HepG2 (cell line): ENCODE data around the gene ATP13A2. TPM values are rescaled to one million over a fixed set of nuclear protein-coding genes. Genes with fewer than 3 reads are reported as not detected.
A peak's percentile ranks its signal among the peaks of the same experiment; 100 is the strongest.

ENCODE experiments used
- ESRRA ChIP-seq: sonication (generic); formaldehyde crosslinking; IDR thresholded peaks from 2 replicates; pipeline ENCODE4 v1.5.1; 2020; ENCODE audit warnings: mild to moderate bottlenecking, low read depth, missing genetic modification reagents
- FOXA3 ChIP-seq: IDR thresholded peaks from 2 replicates; pipeline ENCODE4 v1.6.1; 2016; ENCODE audit warnings: missing genetic modification reagents, missing compliant biosample characterization
- GABPB1 ChIP-seq: IDR thresholded peaks from 2 replicates; pipeline ENCODE4 v1.6.1; 2016; ENCODE audit warnings: mild to moderate bottlenecking, missing genetic modification reagents, moderate library complexity, missing compliant biosample characterization
- KMT2B ChIP-seq: IDR thresholded peaks from 2 replicates; pipeline ENCODE4 v1.6.1; 2016; ENCODE audit warnings: missing genetic modification reagents, missing compliant biosample characterization
- PREB ChIP-seq: sonication (generic); formaldehyde crosslinking; IDR thresholded peaks from 2 replicates; pipeline ENCODE4 v1.4.0; 2020; ENCODE audit warnings: missing genetic modification reagents
- RAD21 ChIP-seq: fragments of 450-650 bp; formaldehyde crosslinking; IDR thresholded peaks from 2 replicates; pipeline ENCODE4 v1.5.0; 2020; ENCODE audit warnings: mild to moderate bottlenecking
- TFDP1 ChIP-seq: IDR thresholded peaks from 2 replicates; pipeline ENCODE4 v1.6.1; 2016; ENCODE audit warnings: missing compliant biosample characterization, missing genetic modification reagents, borderline replicate concordance
- TFDP2 ChIP-seq: sonication (generic); formaldehyde crosslinking; IDR thresholded peaks from 2 replicates; pipeline ENCODE4 v1.4.0; 2020; ENCODE audit warnings: missing genetic modification reagents
- ZNF138 ChIP-seq: sonication (generic); formaldehyde crosslinking; IDR thresholded peaks from 2 replicates; pipeline ENCODE4 v1.5.0; 2020; ENCODE audit warnings: mild to moderate bottlenecking, low read depth, missing genetic modification reagents
- ZNF407 ChIP-seq: sonication (generic); formaldehyde crosslinking; IDR thresholded peaks from one replicate; pipeline ENCODE4 v1.5.1; 2020; ENCODE audit warnings: mild to moderate bottlenecking, missing genetic modification reagents; ENCODE audit errors: not compliant biosample characterization
- ZNF512B ChIP-seq: sonication (generic); formaldehyde crosslinking; IDR thresholded peaks from 2 replicates; pipeline ENCODE4 v1.5.1; 2020; ENCODE audit warnings: missing genetic modification reagents, mild to moderate bottlenecking, borderline replicate concordance
- ZNF563 ChIP-seq: sonication (generic); formaldehyde crosslinking; IDR thresholded peaks from 2 replicates; pipeline ENCODE4 v1.8.0; 2022; ENCODE audit warnings: mild to moderate bottlenecking, moderate library complexity, missing genetic modification reagents
- polyA plus RNA-seq, 8 experiments: library from polyadenylated mRNA; depleted of rRNA in 3 of 8; stranded (reverse) in 7 of 8; unstranded in 1 of 8; fragments of >200 nt; fragmentation: Illumina TruSeq in 4 of 8; extraction: Trizol in 4 of 8; gene quantifications; 2 replicates each; pipeline versions ENCODE4 v1.2.1 to v1.2.3, GENCODE V29; 2011 to 2016; ENCODE audit warnings: low read depth in 4 of 8, missing spikeins in 1 of 8, mixed read lengths in 1 of 8; ENCODE audit not compliant: insufficient read depth in 1 of 8
- total RNA-seq, 5 experiments: library from RNA; depleted of rRNA; stranded (reverse); fragments of >200 nt; fragmentation: Illumina TruSeq; extraction: Trizol; gene quantifications; 2 replicates each; pipeline ENCODE4 v1.2.3, GENCODE V29; 2016; ENCODE audit warnings: low read depth in 1 of 5

The ATP13A2 gene
- total and polyA plus RNA-seq, 2 of the 13 experiments (the other 11 are each of a cell fraction or from before 2014, with no cell fraction given), result 13.2 to 16.2 TPM

GRCh38 chr1:17011439-17012307, at the start of gene ATP13A2 (continued):
- no peak for TF ChIP-seq ZNF407 (CRISPR knock-in tag)
- TF ChIP-seq GABPB1 (CRISPR knock-in tag), result peak; percentile 84
- peak; percentile 36; the same call in 1 of the 2 replicates for TF ChIP-seq TFDP2
- peak; percentile 48; the same call in 1 of the 2 replicates for TF ChIP-seq TFDP1 (CRISPR knock-in tag)
- TF ChIP-seq RAD21, result peak; percentile 28; the same call in 1 of the 2 replicates
- TF ChIP-seq FOXA3, result peak; percentile 27; the same call in 1 of the 2 replicates
- TF ChIP-seq ZNF563, result peak; percentile 18; the same call in 1 of the 2 replicates
- 0 out of 2 replicates have a peak, but pooled peaks have one; percentile 15 for TF ChIP-seq ESRRA (CRISPR knock-in tag)
- no peak for TF ChIP-seq PREB
- TF ChIP-seq ZNF512B, result no peak
- 0 out of 2 replicates have a peak, but pooled peaks have one; percentile 47 for TF ChIP-seq ZNF138 (CRISPR knock-in tag)
- TF ChIP-seq KMT2B, result peak; percentile 27; the same call in 1 of the 2 replicates
